NCI-H345 treated with DMSO at 0.1 percent for 48 hours (cell line): ENCODE measurements around the gene F9.

Experiments
- DNase-seq: peaks from one replicate; lab custom pipeline; 2025; ENCODE audit not compliant: unreplicated experiment; lab: John Stamatoyannopoulos, UW

F9 gene

DNA sequence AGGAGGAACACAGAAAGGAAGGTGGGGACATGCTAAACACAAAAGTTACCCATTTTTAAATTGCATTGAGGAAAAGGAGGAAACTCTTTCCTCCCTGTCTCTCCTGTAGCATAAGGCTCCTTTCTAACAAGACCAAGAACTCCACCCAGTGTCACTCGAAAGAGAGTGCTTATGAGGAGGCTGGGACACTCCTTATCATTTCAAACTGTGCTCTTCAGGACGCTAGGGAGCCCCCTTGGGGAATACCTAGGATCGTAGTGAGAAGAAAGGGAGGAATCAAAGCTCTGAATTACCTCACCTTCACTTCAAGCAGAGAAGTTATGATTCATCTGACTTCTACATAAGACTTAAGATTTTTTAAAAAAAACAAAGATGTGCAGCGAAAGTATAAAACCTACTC is 65.5 kb downstream of the F9 start:
- DNase-seq = no peak

DNA sequence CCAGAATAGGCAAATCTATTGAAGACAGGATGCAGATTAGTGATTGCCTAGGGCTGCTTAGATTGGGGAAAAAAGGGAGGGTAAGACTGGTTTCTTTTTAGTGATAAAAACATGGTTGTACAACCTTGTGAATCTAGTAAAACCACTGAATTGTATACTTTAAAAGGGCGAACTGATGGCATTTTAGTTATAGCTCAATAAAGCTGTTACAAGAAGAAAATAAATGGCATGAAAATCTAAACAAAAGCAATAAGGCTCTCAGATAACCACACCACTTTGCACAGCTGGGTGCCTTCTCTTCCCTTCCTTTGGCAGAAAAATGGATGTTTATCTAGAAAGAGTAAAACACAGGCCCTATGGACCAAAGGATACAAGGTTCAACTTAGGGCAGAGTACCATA is 69.6 kb downstream of the F9 start:
- DNase-seq = no peak
